ENCODE data around the gene KBTBD4.
"Not testable (repeated sequence)": the region's sequence is repeated elsewhere in the genome, so short reads cannot be mapped to it uniquely, and the experiment has no call there.

KBTBD4 gene

GRCh38 chr11:47526032-47526431, 52.7 kb downstream of the KBTBD4 start:
- not testable (repeated sequence) for DNase-seq (ENCODE audit: low read depth in 2 of 2)

- DNase-seq (ENCODE audit: low read depth in 2 of 2), result no peak
Observed at GRCh38 chr11:47524291-47524874, 54.4 kb downstream of the KBTBD4 start.

- DNase-seq (ENCODE audit: low read depth in 2 of 2), result no peak
Observed at GRCh38 chr11:47523490-47524225, 55.1 kb downstream of the KBTBD4 start.

Measured in stimulated activated CD8-positive, alpha-beta memory T cell treated with anti-CD3 and anti-CD28 coated beads, Interleukin-2, amount 100 ng/mL, for 48 hours (primary cell).